Right lobe of liver (tissue), 6 donors: ENCODE measurements around the gene BTBD2. TPM values are rescaled to one million over a fixed set of nuclear protein-coding genes. Genes with fewer than 3 reads are reported as not detected.

ENCODE experiments used
- ATAC-seq, 4 donors: fragments of 200-7000 bp; cut with Tn5 transposase; one replicate each; pipeline ENCODE4 v1.9.1; 2020; ENCODE audit warnings: mild to moderate bottlenecking in 4 of 4, moderate library complexity in 4 of 4
- DNase-seq, 3 donors: peaks; one replicate each; pipeline ENCODE4 v3.0.0-alpha.2; 2020
- H3K27ac ChIP-seq, 3 donors: fragments of 200-600 bp; one replicate each; pipeline ENCODE4 v1.8.0; 2022
- H3K27me3 ChIP-seq, 2 donors: fragments of 200-600 bp; one replicate each; pipeline ENCODE4 v1.8.0; 2022
- H3K36me3 ChIP-seq, 4 donors: fragments of 200-600 bp; sonication (generic) in 1 of 4; one replicate each; pipeline versions ENCODE4 v1.5.1 to v1.8.0; 2017 to 2022; ENCODE audit warnings: control low read depth in 1 of 4
- H3K4me1 ChIP-seq, 4 donors: fragments of 200-600 bp; sonication (generic) in 1 of 4; one replicate each; pipeline versions ENCODE4 v1.5.1 to v1.8.0; 2017 to 2022; ENCODE audit warnings: control low read depth in 1 of 4
- H3K4me3 ChIP-seq, 3 donors: fragments of 200-600 bp; one replicate each; pipeline ENCODE4 v1.8.0; 2022
- H3K9me3 ChIP-seq, 4 donors: fragments of 200-600 bp; sonication (generic) in 1 of 4; one replicate each; pipeline versions ENCODE4 v1.5.1 to v1.8.0; 2017 to 2022; ENCODE audit warnings: control low read depth in 1 of 4
- POLR2A ChIP-seq: fragments of 450-650 bp; IDR thresholded peaks from one replicate; pipeline ENCODE4 v1.6.1; 2017; ENCODE audit warnings: antibody characterized with exemption, mild to moderate bottlenecking
- WGBS: methylation state at CpG from one replicate; pipeline ENCODE4 v1.1.6; 2018; ENCODE audit warnings: low coverage, low lambda C conversion rate; ENCODE audit not compliant: insufficient coverage; ENCODE audit errors: missing lambda C conversion rate; 5-methylcytosine and 5-hydroxymethylcytosine counted together
- intact Hi-C, 2 donors: fragments of 100-400 bp; cut with DNase I; formaldehyde crosslinking; loops; one replicate each; pipeline versions ENCODE4 v1.11.2 to v1.14.1; 2022
- total RNA-seq, 6 experiments: library from RNA; depleted of rRNA in 2 of 6; stranded (reverse); fragments of >200 nt in 2 of 6; fragmentation: NEBNext Ultra II Directional in 3 of 6; extraction: Animal tissue kit (Norgen Biotek cat#: 25700) in 3 of 6; gene quantifications; one replicate each; pipeline versions ENCODE4 v1.1.0 to v1.2.4, GENCODE V29; 2016 to 2023
- TF ChIP-seq, protein P1 (sequence below), 4 donors: fragments of 200-600 bp in 3 of 4; fragments of 450-650 bp in 1 of 4; IDR thresholded peaks; one replicate each; pipeline versions ENCODE4 v1.5.1 to v1.8.0; 2016 to 2022; ENCODE audit warnings: antibody characterized with exemption in 4 of 4, mild to moderate bottlenecking in 2 of 4
- donor health status: DM: no; HTN: yes; CAD: no.
- donor health status: DM: no; HTN: no; CAD: no.
- donor health status: DM: no; HTN: no; CAD: no.
- donor health status: DM: no; HTN: yes; CAD: no.
- donor health status: DM: no; HTN: yes; CAD: no.

The BTBD2 gene
- total RNA-seq, 6 experiments from 2014 or later = 22.2 to 42.6 (median 29.2) TPM

DNA sequence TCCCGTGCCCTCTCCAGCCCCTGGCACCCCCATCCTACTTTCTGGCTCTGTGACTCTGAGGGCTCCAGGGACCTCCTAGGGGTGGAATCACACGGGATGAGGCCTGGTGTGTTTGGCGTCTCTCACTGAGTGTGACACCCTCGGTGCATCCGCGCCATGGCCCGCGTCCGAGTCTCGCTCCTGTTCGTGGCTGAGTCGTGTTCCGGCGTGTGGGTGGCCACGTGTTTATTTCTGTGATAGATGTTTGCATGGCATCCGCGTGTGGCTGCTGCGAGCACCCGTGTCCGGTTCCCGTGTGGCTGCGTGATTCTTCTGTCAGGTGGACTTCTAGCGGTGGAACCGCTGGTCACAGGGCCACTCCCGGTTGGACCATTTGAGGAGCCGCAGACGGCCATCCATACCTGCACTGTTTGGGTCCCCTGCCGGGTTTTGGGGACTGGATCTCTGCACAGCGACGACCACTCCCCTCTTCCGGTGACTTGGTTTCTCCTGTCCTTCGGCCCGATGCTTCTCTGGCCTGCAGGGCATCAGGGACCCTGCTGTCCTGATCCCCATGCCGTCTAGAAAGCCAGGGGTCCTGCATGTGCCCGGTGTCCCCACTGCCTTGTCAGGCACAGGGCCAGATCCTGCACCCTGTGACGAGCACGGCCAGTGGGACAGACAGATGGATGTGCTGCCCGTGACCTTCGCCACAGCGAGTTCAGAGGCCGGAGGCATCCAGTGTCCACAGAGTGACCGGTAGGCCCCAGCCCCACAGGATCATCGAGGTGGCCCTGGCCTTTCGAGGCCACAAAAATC is 66.0 kb downstream of the BTBD2 start:
- no peaks in the 10 kb centered on the region for H3K27me3 ChIP-seq
- WGBS = 87% methylated on average over 16 of the region's 44 CpGs
- no peaks in the 10 kb centered on the region for H3K4me1 ChIP-seq
- TF ChIP-seq POLR2A = no peak
- TF ChIP-seq, protein P1, sequence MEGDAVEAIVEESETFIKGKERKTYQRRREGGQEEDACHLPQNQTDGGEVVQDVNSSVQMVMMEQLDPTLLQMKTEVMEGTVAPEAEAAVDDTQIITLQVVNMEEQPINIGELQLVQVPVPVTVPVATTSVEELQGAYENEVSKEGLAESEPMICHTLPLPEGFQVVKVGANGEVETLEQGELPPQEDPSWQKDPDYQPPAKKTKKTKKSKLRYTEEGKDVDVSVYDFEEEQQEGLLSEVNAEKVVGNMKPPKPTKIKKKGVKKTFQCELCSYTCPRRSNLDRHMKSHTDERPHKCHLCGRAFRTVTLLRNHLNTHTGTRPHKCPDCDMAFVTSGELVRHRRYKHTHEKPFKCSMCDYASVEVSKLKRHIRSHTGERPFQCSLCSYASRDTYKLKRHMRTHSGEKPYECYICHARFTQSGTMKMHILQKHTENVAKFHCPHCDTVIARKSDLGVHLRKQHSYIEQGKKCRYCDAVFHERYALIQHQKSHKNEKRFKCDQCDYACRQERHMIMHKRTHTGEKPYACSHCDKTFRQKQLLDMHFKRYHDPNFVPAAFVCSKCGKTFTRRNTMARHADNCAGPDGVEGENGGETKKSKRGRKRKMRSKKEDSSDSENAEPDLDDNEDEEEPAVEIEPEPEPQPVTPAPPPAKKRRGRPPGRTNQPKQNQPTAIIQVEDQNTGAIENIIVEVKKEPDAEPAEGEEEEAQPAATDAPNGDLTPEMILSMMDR (IDR thresholded peaks at IDR 0.05) = no peak
- DNase-seq (no peak), ATAC-seq (no peak)
- H3K36me3 ChIP-seq = no peaks in the 10 kb centered on the region
- no peak overlapping the region for H3K27ac ChIP-seq
- H3K4me3 ChIP-seq = no peak overlapping the region
- intact Hi-C loops = loop anchor here in 1 of 2 donors (5.0 kb wide), 1 partner anchor 63 kb away; no protein-coding TSS in a partner anchor
- no peaks in the 10 kb centered on the region for H3K9me3 ChIP-seq

DNA sequence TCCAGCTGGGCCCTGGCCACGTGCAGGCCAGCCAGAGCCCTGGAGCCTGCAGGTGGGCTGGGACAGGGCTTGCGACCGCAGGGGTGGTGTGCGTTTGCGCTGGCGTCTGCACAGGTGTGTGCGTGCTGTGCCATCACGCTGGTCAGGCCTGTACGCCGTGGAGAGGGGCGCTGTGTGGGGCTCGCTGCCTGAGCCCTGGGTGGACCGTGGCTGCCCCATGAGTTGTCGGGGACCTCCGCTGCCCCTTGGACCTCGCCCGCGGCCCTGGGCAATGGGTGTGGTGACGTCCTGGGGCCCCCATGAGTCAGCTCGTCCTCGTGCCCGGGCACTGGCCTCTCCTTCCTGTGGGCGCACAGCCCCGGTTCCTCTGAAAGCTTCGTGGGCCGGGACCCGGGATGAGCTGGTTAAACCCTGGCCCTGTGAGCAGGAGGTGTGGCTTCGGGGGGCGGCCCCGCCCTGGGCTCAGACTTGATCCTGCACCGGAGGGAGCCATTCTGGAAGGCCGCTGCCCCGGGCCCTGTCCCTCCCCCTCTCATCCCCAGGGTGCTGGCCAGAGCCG is 67.8 kb downstream of the BTBD2 start:
- no peak overlapping the region for H3K27ac ChIP-seq

DNA sequence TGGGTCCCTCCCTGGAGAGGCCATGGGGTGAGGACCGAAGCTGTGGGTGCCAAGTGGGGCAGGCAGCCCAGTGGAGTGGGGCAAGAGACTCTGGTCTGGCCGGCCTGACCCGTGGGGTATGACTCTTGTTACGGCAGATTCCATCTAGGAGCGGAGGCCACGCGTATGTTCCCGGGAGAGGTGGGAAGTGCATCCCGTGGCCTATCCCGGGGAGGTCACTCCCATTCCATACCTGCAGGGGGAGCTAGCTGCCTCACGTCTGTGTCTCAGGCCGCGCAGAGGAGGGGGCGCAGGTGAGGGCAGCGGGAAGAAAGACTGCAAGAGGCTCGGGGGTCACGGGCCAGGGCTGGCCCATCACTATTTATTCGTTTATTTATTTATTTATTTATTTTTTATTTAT is 69.6 kb downstream of the BTBD2 start:
- 44% methylated on average over 9 of the region's 18 CpGs for WGBS
- TF ChIP-seq POLR2A = no peak
- TF ChIP-seq, protein P1 (IDR thresholded peaks at IDR 0.05) = peak; percentile 32 to 51 (median 42)
- intact Hi-C loops = loop anchor here in 1 of 2 donors (5.0 kb wide), 1 partner anchor 66 kb away; no protein-coding TSS in a partner anchor
- Histone ChIP-seq H3K36me3 (no peaks in the 10 kb centered on the region), H3K4me1 (no peaks in the 10 kb centered on the region), H3K27me3 (no peaks in the 10 kb centered on the region), H3K9me3 (no peaks in the 10 kb centered on the region), H3K27ac (no peak overlapping the region), H3K4me3 (no peak overlapping the region)
- ATAC-seq (peak in 2 of 4 donors; percentile 4 to 43), DNase-seq (peak in 1 of 3 donors; percentile 58)

More for the DNA sequence above, 67.8 kb downstream of the BTBD2 start:
- intact Hi-C loops = loop anchor here in 1 of 2 donors (5.0 kb wide), 1 partner anchor 65 kb away; no protein-coding TSS in a partner anchor
- Histone ChIP-seq H3K4me3 (no peak overlapping the region), H3K36me3 (no peaks in the 10 kb centered on the region), H3K4me1 (no peaks in the 10 kb centered on the region), H3K9me3 (no peaks in the 10 kb centered on the region), H3K27me3 (no peaks in the 10 kb centered on the region)
- WGBS = 33% methylated on average over 2 of the region's 34 CpGs
- TF ChIP-seq POLR2A = no peak
- TF ChIP-seq, protein P1 (IDR thresholded peaks at IDR 0.05) = no peak
- DNase-seq = no peak
- no peak for ATAC-seq

DNA sequence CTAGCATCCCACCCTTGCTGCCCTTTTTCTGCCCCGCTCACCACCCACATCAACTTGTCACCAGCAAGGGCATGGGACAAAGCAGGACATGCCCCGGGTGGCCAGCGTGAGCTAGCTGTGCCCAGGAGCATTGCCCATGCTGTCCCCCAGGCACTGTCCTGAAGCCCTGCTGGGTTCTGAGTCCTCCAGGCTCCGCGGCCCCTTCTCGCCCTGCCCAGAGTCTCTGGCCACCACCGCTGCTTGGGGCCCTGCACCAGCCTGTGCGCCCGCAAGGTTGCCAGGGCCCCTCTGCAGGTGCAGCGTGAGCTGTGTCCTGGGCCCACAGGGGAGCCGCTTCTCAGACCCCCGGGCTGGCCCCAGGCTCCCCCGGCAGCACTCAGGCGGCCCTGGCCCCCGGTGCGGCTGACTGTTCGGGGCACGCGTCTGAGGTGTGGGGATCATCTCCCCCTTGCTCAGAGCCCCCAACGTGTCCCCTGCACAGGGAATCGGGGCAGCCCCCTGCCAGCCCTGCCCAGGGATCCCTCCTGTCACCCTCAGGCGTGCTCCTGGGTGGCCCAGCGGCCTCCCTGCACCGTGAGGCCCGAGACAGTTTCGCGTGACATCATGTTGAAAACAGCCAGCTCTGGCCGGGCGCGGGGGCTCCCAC is 70.5 kb downstream of the BTBD2 start:
- no peak for ATAC-seq
- Histone ChIP-seq H3K4me3 (no peak overlapping the region), H3K9me3 (no peaks in the 10 kb centered on the region), H3K36me3 (no peaks in the 10 kb centered on the region), H3K27ac (no peak overlapping the region), H3K27me3 (no peaks in the 10 kb centered on the region), H3K4me1 (peaks cover 0 to 4% (median 1%) of the 10 kb centered on the region in 4 donors)
- TF ChIP-seq, protein P1 (IDR thresholded peaks at IDR 0.05) = no peak
- no peak for TF ChIP-seq POLR2A
- intact Hi-C loops = loop anchor here in 1 of 2 donors (5.0 kb wide), 1 partner anchor 67 kb away; no protein-coding TSS in a partner anchor
- no peak for DNase-seq
- WGBS = 100% methylated on average over 2 of the region's 30 CpGs
